NCI-H2081 treated with DMSO at 0.1 percent for 48 hours (cell line): ENCODE data around the gene GAGE12C.
"Not testable (repeated sequence)": the region's sequence is repeated elsewhere in the genome, so short reads cannot be mapped to it uniquely, and the experiment has no call there.

Experiments
- DNase-seq: peaks from one replicate; lab custom pipeline; 2025; lab: John Stamatoyannopoulos, UW

GAGE12C gene, protein sequence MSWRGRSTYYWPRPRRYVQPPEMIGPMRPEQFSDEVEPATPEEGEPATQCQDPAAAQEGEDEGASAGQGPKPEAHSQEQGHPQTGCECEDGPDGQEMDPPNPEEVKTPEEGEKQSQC

DNA sequence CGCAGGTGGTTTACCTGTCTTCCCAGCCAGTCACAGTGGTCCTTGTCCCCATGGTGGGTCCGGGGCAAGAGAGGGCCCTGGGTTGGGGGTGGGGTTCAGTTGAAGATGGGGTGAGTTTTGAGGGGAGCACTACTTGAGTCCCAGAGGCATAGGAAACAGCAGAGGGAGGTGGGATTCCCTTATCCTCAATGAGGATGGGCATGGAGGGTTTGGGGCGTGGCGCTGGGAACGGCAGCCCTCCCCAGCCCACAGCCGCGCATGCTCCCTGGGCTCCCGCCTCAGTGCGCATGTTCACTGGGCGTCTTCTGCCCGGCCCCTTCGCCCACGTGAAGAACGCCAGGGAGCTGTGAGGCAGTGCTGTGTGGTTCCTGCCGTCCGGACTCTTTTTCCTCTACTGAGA lies at the start of gene GAGE12C:
GAGE12C (plus strand) TSS at position 301 of the 400 bp plus-strand sequence. CDS start 1,155 bp downstream, outside the sequence.
- not testable (repeated sequence) for DNase-seq

DNA sequence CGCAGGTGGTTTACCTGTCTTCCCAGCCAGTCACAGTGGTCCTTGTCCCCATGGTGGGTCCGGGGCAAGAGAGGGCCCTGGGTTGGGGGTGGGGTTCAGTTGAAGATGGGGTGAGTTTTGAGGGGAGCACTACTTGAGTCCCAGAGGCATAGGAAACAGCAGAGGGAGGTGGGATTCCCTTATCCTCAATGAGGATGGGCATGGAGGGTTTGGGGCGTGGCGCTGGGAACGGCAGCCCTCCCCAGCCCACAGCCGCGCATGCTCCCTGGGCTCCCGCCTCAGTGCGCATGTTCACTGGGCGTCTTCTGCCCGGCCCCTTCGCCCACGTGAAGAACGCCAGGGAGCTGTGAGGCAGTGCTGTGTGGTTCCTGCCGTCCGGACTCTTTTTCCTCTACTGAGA lies 9.5 kb downstream of the GAGE12C start, which contains the start of gene GAGE12D:
GAGE12D (plus strand) TSS at position 301 of the 400 bp plus-strand sequence. CDS start 1,155 bp downstream, outside the sequence.
- not testable (repeated sequence) for DNase-seq

DNA sequence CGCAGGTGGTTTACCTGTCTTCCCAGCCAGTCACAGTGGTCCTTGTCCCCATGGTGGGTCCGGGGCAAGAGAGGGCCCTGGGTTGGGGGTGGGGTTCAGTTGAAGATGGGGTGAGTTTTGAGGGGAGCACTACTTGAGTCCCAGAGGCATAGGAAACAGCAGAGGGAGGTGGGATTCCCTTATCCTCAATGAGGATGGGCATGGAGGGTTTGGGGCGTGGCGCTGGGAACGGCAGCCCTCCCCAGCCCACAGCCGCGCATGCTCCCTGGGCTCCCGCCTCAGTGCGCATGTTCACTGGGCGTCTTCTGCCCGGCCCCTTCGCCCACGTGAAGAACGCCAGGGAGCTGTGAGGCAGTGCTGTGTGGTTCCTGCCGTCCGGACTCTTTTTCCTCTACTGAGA lies 19.0 kb downstream of the GAGE12C start, which contains the start of gene GAGE12E:
GAGE12E (plus strand) TSS at position 301 of the 400 bp plus-strand sequence. CDS start 1,155 bp downstream, outside the sequence.
- DNase-seq: not testable (repeated sequence)

DNA sequence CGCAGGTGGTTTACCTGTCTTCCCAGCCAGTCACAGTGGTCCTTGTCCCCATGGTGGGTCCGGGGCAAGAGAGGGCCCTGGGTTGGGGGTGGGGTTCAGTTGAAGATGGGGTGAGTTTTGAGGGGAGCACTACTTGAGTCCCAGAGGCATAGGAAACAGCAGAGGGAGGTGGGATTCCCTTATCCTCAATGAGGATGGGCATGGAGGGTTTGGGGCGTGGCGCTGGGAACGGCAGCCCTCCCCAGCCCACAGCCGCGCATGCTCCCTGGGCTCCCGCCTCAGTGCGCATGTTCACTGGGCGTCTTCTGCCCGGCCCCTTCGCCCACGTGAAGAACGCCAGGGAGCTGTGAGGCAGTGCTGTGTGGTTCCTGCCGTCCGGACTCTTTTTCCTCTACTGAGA lies 28.6 kb downstream of the GAGE12C start, which contains the start of gene GAGE12F:
GAGE12F (plus strand) TSS at position 301 of the 400 bp plus-strand sequence. CDS start 1,155 bp downstream, outside the sequence.
- not testable (repeated sequence) for DNase-seq

DNA sequence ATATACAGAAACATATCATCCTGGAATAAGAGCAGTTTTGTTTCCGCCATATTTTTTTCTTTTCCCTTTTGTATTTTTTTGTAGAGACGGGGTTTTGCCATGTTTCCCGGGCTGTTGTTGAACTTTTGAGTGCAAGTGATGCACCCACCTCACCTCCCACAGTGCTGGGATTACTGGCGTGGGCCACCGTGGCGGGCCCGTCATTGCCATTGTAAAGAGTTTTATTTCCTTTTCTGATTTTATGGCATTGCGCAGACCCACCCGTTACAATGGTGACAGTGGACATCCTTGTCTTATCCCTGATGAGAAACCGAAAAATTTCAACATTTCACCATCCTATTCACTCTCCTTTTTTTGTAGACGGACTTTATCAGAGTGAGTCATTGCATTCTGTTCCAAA lies 36.8 kb downstream of the GAGE12C start:
- not testable (repeated sequence) for DNase-seq

DNA sequence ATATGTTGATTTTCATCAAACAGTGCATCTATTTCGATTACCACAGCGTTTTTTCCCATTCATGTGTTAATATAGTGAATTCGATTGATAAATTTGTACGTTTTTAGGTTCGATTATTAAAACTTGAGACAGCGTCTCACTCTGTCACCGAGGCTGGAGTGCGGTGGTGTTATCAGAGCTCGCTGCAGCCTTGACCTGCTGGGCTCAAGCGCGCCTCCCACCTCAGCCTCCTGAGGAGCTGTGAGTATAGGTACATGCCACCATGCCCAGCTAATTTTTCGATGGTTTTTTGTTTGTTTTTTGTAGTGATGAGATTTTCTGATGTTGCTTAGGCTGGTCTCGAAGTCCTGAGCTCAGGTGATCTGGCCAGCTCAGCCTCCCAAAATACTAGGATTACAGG lies 37.2 kb downstream of the GAGE12C start:
- not testable (repeated sequence) for DNase-seq

DNA sequence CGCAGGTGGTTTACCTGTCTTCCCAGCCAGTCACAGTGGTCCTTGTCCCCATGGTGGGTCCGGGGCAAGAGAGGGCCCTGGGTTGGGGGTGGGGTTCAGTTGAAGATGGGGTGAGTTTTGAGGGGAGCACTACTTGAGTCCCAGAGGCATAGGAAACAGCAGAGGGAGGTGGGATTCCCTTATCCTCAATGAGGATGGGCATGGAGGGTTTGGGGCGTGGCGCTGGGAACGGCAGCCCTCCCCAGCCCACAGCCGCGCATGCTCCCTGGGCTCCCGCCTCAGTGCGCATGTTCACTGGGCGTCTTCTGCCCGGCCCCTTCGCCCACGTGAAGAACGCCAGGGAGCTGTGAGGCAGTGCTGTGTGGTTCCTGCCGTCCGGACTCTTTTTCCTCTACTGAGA lies 38.1 kb downstream of the GAGE12C start, which contains the start of gene GAGE12G:
GAGE12G (plus strand) TSS at position 301 of the 400 bp plus-strand sequence. CDS start 1,155 bp downstream, outside the sequence.
- DNase-seq: not testable (repeated sequence)

DNA sequence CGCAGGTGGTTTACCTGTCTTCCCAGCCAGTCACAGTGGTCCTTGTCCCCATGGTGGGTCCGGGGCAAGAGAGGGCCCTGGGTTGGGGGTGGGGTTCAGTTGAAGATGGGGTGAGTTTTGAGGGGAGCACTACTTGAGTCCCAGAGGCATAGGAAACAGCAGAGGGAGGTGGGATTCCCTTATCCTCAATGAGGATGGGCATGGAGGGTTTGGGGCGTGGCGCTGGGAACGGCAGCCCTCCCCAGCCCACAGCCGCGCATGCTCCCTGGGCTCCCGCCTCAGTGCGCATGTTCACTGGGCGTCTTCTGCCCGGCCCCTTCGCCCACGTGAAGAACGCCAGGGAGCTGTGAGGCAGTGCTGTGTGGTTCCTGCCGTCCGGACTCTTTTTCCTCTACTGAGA lies 47.7 kb downstream of the GAGE12C start, which contains the start of gene GAGE12H:
GAGE12H (plus strand) TSS at position 301 of the 400 bp plus-strand sequence. CDS start 1,155 bp downstream, outside the sequence.
- not testable (repeated sequence) for DNase-seq
